C4-2B (cell line): ENCODE results near the gene HTR3C.
"Not testable (repeated sequence)": the region's sequence is repeated elsewhere in the genome, so short reads cannot be mapped to it uniquely, and the experiment has no call there.

Experiments
- H3K27ac ChIP-seq: fragments of 450-650 bp; 2 replicates; pipeline ENCODE4 v1.5.1; 2017
- ZFX ChIP-seq: fragments of 450-650 bp; IDR thresholded peaks from 2 replicates; pipeline ENCODE4 v1.6.1; 2017
- TF ChIP-seq, protein P1 (sequence below): fragments of 450-650 bp; conservative IDR thresholded peaks from 2 replicates; pipeline ENCODE4 v1.5.1; 2017; ENCODE audit warnings: mild to moderate bottlenecking

The HTR3C gene

DNA sequence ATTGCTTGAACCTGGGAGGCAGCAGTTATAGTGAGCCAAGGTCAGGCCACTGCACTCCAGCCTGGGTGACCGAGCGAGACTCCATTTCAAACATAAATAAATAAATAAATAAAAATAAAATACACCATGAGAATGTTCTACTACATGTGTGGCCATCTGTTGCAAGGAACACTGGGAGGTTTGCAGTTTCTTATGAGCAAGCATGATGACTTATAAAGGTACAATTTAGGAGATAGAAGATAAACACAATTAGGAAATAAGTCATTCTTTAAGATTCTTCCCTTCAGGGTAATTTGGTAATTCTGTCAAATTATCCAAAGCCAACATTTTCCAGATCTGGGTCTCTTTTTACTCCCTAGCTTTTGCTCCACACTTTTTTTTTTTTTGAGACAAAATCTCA, 13.4 kb downstream of the HTR3C start:
- TF ChIP-seq ZFX, result no peak
- TF ChIP-seq, protein P1, sequence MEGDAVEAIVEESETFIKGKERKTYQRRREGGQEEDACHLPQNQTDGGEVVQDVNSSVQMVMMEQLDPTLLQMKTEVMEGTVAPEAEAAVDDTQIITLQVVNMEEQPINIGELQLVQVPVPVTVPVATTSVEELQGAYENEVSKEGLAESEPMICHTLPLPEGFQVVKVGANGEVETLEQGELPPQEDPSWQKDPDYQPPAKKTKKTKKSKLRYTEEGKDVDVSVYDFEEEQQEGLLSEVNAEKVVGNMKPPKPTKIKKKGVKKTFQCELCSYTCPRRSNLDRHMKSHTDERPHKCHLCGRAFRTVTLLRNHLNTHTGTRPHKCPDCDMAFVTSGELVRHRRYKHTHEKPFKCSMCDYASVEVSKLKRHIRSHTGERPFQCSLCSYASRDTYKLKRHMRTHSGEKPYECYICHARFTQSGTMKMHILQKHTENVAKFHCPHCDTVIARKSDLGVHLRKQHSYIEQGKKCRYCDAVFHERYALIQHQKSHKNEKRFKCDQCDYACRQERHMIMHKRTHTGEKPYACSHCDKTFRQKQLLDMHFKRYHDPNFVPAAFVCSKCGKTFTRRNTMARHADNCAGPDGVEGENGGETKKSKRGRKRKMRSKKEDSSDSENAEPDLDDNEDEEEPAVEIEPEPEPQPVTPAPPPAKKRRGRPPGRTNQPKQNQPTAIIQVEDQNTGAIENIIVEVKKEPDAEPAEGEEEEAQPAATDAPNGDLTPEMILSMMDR, result no peak
- no peak overlapping the region for H3K27ac ChIP-seq

DNA sequence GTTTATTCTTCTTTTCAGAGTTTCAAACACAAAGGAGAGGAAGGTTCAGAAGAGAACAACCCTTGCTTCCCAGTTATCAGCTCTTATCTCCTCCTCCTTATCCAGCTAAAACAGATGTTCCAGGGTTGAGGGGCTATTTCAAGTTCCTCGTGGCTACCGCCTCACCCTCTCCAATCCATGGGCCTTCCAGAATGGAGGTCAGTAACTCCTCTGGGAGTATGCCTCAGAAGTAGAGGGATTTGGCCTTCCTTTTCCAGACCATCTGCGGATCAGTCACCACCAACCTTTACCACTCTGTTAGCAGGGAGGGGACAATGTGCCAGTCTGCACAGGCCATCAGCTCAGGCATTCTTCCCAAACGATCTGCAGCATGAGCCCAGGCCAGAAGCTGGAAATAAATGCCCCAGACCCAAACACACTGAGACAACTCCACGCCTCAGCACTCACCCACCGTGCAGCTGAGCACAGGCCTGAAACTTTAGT, 14.8 kb downstream of the HTR3C start:
- no peak overlapping the region for H3K27ac ChIP-seq

DNA sequence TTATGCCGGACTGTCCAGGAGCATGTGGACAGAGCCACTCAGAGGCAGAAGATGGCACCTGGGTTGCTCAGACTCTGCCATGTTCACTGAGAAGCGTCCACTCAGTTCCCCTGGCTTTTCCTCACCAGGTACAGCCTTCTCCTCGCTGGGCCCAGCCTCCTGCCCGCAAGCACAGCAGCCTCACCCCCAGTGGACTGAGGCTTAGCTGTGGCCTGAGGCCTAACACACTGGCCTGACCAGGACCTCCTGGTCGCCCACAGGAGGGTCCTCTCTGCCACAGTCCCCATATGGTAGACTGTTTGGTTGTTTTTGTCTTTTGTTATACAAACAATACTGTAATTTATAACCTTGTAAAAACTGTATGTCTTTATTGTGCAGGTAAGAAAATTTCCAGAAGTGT, 15.5 kb downstream of the HTR3C start:
- H3K27ac ChIP-seq, result no peak overlapping the region
- no peak for TF ChIP-seq ZFX
- TF ChIP-seq, protein P1, result no peak

More for the DNA sequence above, 14.8 kb downstream of the HTR3C start:
- no peak for TF ChIP-seq ZFX
- TF ChIP-seq, protein P1, result no peak

DNA sequence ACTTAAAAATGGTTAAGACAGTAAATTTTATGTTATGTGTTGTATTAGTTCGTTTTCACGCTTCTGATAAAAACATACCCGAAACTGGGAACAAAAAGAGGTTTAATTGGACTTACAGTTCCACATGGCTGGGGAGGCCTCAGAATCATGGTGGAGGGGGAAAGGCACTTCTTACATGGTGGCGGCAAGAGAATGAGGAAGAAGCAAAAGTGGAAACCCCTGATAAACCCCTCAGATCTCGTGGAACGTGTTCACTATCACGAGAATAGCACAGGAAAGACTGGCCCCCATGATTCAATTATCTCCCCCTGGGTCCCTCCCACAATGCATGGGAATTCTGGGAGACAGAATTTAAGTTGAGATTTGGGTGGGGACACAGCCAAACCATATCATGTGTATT, 18.3 kb downstream of the HTR3C start:
- H3K27ac ChIP-seq, result not testable (repeated sequence)

DNA sequence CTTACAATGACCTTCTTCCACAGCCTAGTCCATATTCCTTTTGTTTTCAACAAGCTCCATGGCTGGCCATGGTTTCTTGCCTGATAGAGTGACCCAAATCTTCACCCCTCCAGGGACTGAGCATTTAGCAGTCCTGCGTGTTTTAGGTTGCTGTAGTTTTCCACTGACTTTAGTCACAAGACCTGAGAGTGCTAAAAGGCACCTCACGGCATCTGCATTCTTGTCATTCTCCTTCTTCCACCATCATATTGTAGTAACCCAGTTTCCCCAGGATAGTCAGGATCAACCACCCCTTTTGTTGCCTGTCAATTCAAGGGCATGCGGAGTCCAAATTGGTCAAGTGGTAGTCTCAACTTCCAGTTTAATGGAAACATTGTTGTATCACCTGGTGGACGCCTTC, 20.8 kb downstream of the HTR3C start:
- TF ChIP-seq, protein P1, result no peak
- no peak for TF ChIP-seq ZFX
- H3K27ac ChIP-seq, result no peak overlapping the region

DNA sequence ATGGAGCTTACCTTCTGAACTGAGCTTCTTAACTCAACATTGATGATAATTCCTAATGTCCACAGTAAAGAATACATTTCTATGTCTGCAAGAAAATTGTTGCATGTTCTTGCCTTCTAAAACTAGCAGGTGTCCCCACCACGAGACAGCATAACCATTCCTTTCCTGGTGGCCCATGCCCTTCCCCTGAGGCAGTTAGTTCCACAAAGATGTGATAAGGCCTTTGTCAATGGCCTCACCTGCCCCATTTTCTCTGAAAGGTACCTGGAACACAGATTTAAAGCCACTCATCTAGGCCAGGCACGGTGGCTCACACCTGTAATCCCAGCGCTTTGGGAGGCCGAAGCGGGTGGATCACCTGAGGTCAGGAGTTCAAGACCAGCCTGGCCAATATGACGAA, 23.1 kb downstream of the HTR3C start:
- TF ChIP-seq, protein P1, result no peak
- no peak for TF ChIP-seq ZFX
- no peak overlapping the region for H3K27ac ChIP-seq

DNA sequence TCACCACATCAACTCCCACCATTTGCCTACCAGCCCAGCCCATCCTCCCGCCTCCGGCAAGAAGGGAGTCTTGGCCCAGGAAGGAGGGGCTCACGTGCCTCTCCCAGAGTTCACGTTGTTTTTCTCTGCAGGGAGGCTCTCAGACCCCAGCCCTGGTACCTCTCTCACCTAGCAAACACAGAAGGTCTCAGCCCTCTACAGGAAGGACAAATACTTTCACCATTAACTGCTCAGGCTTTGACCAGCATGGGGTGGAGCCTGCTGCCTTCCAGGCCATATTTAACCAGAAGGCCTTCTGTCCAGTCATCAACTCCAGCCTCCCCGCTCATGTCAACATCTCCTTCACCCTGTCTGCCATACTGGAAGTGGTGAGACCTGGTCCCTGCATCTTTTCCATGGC, 25.0 kb downstream of the HTR3C start:
- TF ChIP-seq, protein P1, result no peak
- no peak for TF ChIP-seq ZFX
- no peak overlapping the region for H3K27ac ChIP-seq

DNA sequence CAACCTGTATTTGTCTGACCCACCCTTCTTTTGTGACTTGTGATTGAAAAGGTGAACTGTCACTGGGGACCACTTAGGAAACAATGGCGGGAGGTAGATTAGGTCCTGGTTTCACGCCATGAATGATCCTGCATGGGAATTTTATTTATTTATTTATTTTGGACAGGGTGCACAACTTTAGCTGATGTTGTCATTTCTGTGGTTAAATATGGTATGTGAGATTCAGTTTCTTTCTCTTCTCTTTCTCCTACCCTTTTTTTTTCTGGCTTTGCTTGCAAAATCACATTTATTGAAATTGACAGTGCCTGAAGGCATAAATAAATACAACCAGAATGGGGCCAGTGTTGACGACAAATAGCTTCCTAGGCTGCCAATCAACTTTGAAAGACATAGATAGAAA, 26.0 kb downstream of the HTR3C start:
- no peak overlapping the region for H3K27ac ChIP-seq
- TF ChIP-seq, protein P1, result no peak
- no peak for TF ChIP-seq ZFX
